ENCODE measurements around the gene APC2. TPM values are rescaled to one million over a fixed set of nuclear protein-coding genes. Genes with fewer than 3 reads are reported as not detected.

The APC2 gene
- total RNA-seq, 2 donors from 2014 or later: 0.05 to 2.2 TPM

GRCh38 chr19:1447504-1447903, 2.4 kb upstream of the APC2 start:
- no peak for DNase-seq (ENCODE audit: low spot score)
- TF ChIP-seq CTCF (IDR thresholded peaks at IDR 0.05) (no peak), POLR2A (IDR thresholded peaks at IDR 0.05) (no peak), POLR2AphosphoS5 (IDR thresholded peaks at IDR 0.05) (no peak)
- H3K4me1 ChIP-seq (replicated peaks): peaks cover 5% of the 10 kb centered on the region
- H3K27me3 ChIP-seq (replicated peaks; ENCODE audit: insufficient read depth): peaks cover 50% of the 10 kb centered on the region
- H3K9me3 ChIP-seq: no peaks in the 10 kb centered on the region
- no peak overlapping the region for H3K27ac ChIP-seq
- H3K4me3 ChIP-seq: no peak overlapping the region
- intact Hi-C loops (cut with DNase I): no loop called here
- H3K36me3 ChIP-seq: no peaks in the 10 kb centered on the region
- 29% methylated on average over 4 of the region's 4 CpGs for WGBS

GRCh38 chr19:1447944-1448343, 2.0 kb upstream of the APC2 start:
- Histone ChIP-seq H3K36me3 (no peaks in the 10 kb centered on the region), H3K4me3 (no peak overlapping the region), H3K27me3 (replicated peaks; ENCODE audit: insufficient read depth) (peaks cover 53% of the 10 kb centered on the region), H3K9me3 (no peaks in the 10 kb centered on the region), H3K4me1 (replicated peaks) (peaks cover 5% of the 10 kb centered on the region), H3K27ac (no peak overlapping the region)
- no peak for TF ChIP-seq POLR2AphosphoS5 (IDR thresholded peaks at IDR 0.05)
- no peak for DNase-seq (ENCODE audit: low spot score)
- intact Hi-C loops (cut with DNase I): no loop called here
- 84% methylated on average over 9 of the region's 9 CpGs for WGBS

- intact Hi-C loops (cut with DNase I): no loop called here
- Histone ChIP-seq H3K4me1 (replicated peaks) (peaks cover 4% of the 10 kb centered on the region), H3K36me3 (no peaks in the 10 kb centered on the region), H3K27me3 (replicated peaks; ENCODE audit: insufficient read depth) (peaks cover 62% of the 10 kb centered on the region), H3K4me3 (no peak overlapping the region), H3K27ac (no peak overlapping the region), H3K9me3 (no peaks in the 10 kb centered on the region)
- TF ChIP-seq POLR2AphosphoS5 (IDR thresholded peaks at IDR 0.05) (no peak), POLR2A (IDR thresholded peaks at IDR 0.05) (no peak), CTCF (IDR thresholded peaks at IDR 0.05) (no peak)
- WGBS: 54% methylated on average over 22 of the region's 22 CpGs
- no peak for DNase-seq (ENCODE audit: low spot score)
These were observed 1.1 kb downstream of the APC2 start for GRCh38 chr19:1450735-1451731.

GRCh38 chr19:1451916-1452801, 2.2 kb downstream of the APC2 start:
- intact Hi-C loops (cut with DNase I): no loop called here
- WGBS: 27% methylated on average over 31 of the region's 39 CpGs
- no peak overlapping the region for H3K27ac ChIP-seq
- H3K4me3 ChIP-seq: no peak overlapping the region
- peaks cover 62% of the 10 kb centered on the region for H3K27me3 ChIP-seq (replicated peaks; ENCODE audit: insufficient read depth)
- peaks cover 4% of the 10 kb centered on the region for H3K4me1 ChIP-seq (replicated peaks)
- no peaks in the 10 kb centered on the region for H3K9me3 ChIP-seq
- no peaks in the 10 kb centered on the region for H3K36me3 ChIP-seq
- no peak for DNase-seq (ENCODE audit: low spot score)
- no peak for TF ChIP-seq CTCF (IDR thresholded peaks at IDR 0.05)
- no peak for TF ChIP-seq POLR2A (IDR thresholded peaks at IDR 0.05)
- TF ChIP-seq POLR2AphosphoS5 (IDR thresholded peaks at IDR 0.05): no peak

Data from prostate gland (tissue), 2 donors.